Upper lobe of left lung (tissue), 4 donors: ENCODE measurements around the gene EIF2S3B.

ENCODE experiments used
- EP300 ChIP-seq, 4 donors: sonication (generic); formaldehyde crosslinking; IDR thresholded peaks; one replicate each; pipeline ENCODE4 v1.5.1; 2017; ENCODE audit warnings: antibody characterized with exemption in 4 of 4, control low read depth in 2 of 4
- POLR2A ChIP-seq, 4 donors: fragments of 450-650 bp; IDR thresholded peaks; one replicate each; pipeline ENCODE4 v1.5.1; 2016 to 2017; ENCODE audit warnings: antibody characterized with exemption in 4 of 4, mild to moderate bottlenecking in 2 of 4
- POLR2AphosphoS5 ChIP-seq, 2 donors: sonication (generic); formaldehyde crosslinking; IDR thresholded peaks; one replicate each; pipeline ENCODE4 v1.5.1; 2017; ENCODE audit warnings: antibody characterized with exemption in 2 of 2
- TF ChIP-seq, protein P1 (sequence below), 6 experiments: fragments of 450-650 bp in 4 of 6; fragments of 200-600 bp in 2 of 6; sonication (generic) in 2 of 6; IDR thresholded peaks; one replicate each; pipeline ENCODE4 v1.5.1; 2016 to 2019; ENCODE audit warnings: antibody characterized with exemption in 6 of 6

DNA sequence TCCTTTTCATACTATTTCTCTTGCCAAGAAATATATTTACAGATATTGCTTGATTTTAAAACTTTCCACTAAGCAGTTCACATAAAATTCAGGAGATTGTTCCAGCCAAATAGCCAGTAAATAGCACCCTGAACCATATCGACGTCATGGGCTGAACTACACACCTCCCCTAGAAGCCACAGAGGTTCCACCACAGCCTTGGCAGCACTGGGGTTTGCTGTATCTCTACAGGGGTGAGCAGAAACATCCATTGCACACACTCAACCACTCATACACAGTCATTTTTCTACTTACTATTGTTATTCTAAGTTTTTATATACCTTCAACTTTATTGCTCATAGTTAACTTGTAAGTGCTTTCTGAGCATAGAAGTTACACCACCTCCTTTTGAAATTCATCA is 8.1 kb upstream of the EIF2S3B start:
- TF ChIP-seq, protein P1, sequence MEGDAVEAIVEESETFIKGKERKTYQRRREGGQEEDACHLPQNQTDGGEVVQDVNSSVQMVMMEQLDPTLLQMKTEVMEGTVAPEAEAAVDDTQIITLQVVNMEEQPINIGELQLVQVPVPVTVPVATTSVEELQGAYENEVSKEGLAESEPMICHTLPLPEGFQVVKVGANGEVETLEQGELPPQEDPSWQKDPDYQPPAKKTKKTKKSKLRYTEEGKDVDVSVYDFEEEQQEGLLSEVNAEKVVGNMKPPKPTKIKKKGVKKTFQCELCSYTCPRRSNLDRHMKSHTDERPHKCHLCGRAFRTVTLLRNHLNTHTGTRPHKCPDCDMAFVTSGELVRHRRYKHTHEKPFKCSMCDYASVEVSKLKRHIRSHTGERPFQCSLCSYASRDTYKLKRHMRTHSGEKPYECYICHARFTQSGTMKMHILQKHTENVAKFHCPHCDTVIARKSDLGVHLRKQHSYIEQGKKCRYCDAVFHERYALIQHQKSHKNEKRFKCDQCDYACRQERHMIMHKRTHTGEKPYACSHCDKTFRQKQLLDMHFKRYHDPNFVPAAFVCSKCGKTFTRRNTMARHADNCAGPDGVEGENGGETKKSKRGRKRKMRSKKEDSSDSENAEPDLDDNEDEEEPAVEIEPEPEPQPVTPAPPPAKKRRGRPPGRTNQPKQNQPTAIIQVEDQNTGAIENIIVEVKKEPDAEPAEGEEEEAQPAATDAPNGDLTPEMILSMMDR (IDR thresholded peaks at IDR 0.05), result no peak
- TF ChIP-seq POLR2A (IDR thresholded peaks at IDR 0.05) (no peak), POLR2AphosphoS5 (IDR thresholded peaks at IDR 0.05) (no peak), EP300 (IDR thresholded peaks at IDR 0.05) (no peak)
